Panc1 (cell line): ENCODE data around the gene FBXO17. TPM values are rescaled to one million over a fixed set of nuclear protein-coding genes. Genes with fewer than 3 reads are reported as not detected.
A peak's percentile ranks its signal among the peaks of the same experiment; 100 is the strongest.
"Not testable (repeated sequence)": the region's sequence is repeated elsewhere in the genome, so short reads cannot be mapped to it uniquely, and the experiment has no call there.

Experiments used
- ATAC-seq: fragments of 200-7000 bp; cut with Tn5 transposase; 2 replicates; pipeline ENCODE4 v1.9.1; 2020; ENCODE audit warnings: mild to moderate bottlenecking, moderate library complexity
- BruUV-seq: library from RNA; stranded (reverse); fragments of 400-500 nt; replicated peaks from 2 replicates; lab custom pipeline; 2021; lab: Mats Ljungman, UMichigan
- CTCF ChIA-PET: fragments of 300-600 bp; sonication (Branson Sonifier 250); formaldehyde crosslinking; loops from one replicate; lab custom pipeline; 2022; ENCODE audit warnings: antibody characterized with exemption; lab: Charles Lee
- POLR2A ChIA-PET: fragments of 300-600 bp; sonication (Branson Sonifier 250); formaldehyde crosslinking; loops from one replicate; lab custom pipeline; 2022; ENCODE audit warnings: antibody characterized with exemption; lab: Charles Lee
- DNase-seq: peaks from one replicate; pipeline ENCODE4 v3.0.0-alpha.2; 2010; ENCODE audit warnings: low read depth, low spot score
- H3K27ac ChIP-seq: 2 replicates; pipeline ENCODE4 v1.5.1; 2011; ENCODE audit warnings: mild to moderate bottlenecking, low read length, inconsistent platforms
- H3K27me3 ChIP-seq: fragments of 200-500 bp; sonication (Bioruptor generic); 2 replicates; pipeline ENCODE4 v1.6.0; 2014; ENCODE audit warnings: low read length, inconsistent platforms; ENCODE audit not compliant: control insufficient read depth, insufficient read depth
- H3K36me3 ChIP-seq: fragments of 200-500 bp; sonication (Bioruptor generic); 2 replicates; pipeline ENCODE4 v1.5.1; 2014; ENCODE audit warnings: inconsistent platforms, mild to moderate bottlenecking, low read length, moderate library complexity; ENCODE audit not compliant: control insufficient read depth, insufficient read depth
- H3K4me1 ChIP-seq: 2 replicates; pipeline ENCODE4 v1.5.1; 2011; ENCODE audit warnings: inconsistent platforms, mild to moderate bottlenecking, low read length, moderate library complexity; ENCODE audit not compliant: control insufficient read depth, insufficient read depth
- H3K4me3 ChIP-seq, 2 experiments: 2 replicates each; pipeline ENCODE4 v1.5.1; 2011 to 2012; ENCODE audit warnings: low read depth in 2 of 2, low read length in 2 of 2, mild to moderate bottlenecking in 2 of 2, inconsistent platforms in 1 of 2, moderate library complexity in 1 of 2
- H3K9me3 ChIP-seq: fragments of 200-500 bp; sonication (Bioruptor generic); 2 replicates; pipeline ENCODE4 v1.5.1; 2014; ENCODE audit warnings: low read depth, mild to moderate bottlenecking, inconsistent platforms, low read length, moderate library complexity; ENCODE audit not compliant: control insufficient read depth, insufficient read depth
- POLR2AphosphoS5 ChIP-seq: IDR thresholded peaks from 2 replicates; pipeline ENCODE4 v1.6.1; 2012; ENCODE audit warnings: mild to moderate bottlenecking, low read depth, low read length, moderate library complexity
- SIN3A ChIP-seq: IDR thresholded peaks from 2 replicates; pipeline ENCODE4 v1.6.1; 2012; ENCODE audit warnings: low read depth, mild to moderate bottlenecking, low read length, moderate library complexity, borderline replicate concordance; ENCODE audit not compliant: insufficient read depth
- TCF7L2 ChIP-seq: IDR thresholded peaks from 2 replicates; pipeline ENCODE4 v1.6.1; 2011; ENCODE audit warnings: mild to moderate bottlenecking, low read depth, low read length, inconsistent platforms
- in situ Hi-C: cut with HindIII; loops from 2 replicates; pipeline ENCODE4 v1.10.0; 2016; ENCODE audit warnings: low sequenced_read_pairs, low pct_unique_long_range_greater_than_20kb
- intact Hi-C: fragments of 100-400 bp; cut with micrococcal nuclease; formaldehyde crosslinking; loops from one replicate; pipeline ENCODE4 v1.10.0; 2022; ENCODE audit not compliant: unreplicated experiment
- total RNA-seq: library from RNA; stranded (reverse); gene quantifications from one replicate; pipeline ENCODE4 v1.2.1, GENCODE V29; 2021; ENCODE audit not compliant: unreplicated experiment
- TF ChIP-seq, protein P1 (sequence below), 2 experiments: IDR thresholded peaks; 2 replicates each; pipeline ENCODE4 v1.6.1; 2011 to 2012; ENCODE audit warnings: low read depth in 2 of 2, control low read depth in 1 of 2, low read length in 1 of 2, mild to moderate bottlenecking in 1 of 2, moderate library complexity in 1 of 2; ENCODE audit not compliant: insufficient read depth in 1 of 2

The FBXO17 gene
- total RNA-seq, 1 experiment from 2014 or later = 411 TPM

DNA sequence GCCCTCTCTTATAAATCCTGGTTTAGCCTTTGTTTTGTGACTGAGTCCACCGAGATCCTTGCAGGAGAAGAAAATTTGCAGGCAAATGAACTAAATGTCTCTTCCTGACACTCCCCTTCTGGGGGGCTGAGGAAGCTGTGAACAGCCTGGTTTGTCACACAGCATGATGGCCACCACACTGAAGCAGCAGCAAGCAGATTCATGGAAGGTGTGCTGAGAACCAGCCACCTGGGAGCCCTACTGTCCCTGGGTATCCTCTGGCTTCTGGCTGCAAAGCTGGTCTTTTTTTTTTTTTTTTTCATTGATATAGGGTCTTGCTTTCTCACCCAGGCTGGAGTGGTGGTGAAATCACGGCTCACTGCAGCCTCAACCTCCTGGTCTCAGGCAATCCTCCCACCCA, 33.6 kb downstream of the FBXO17 start:
- intact Hi-C loops (loop anchor here (10.0 kb wide), 1 partner anchor 393 kb away; the partner anchor contains the start of gene GMFG), in situ Hi-C loops (no loop called here)
- no TSS peak for BruUV-seq
- Histone ChIP-seq H3K27ac (no peak overlapping the region), H3K4me1 (no peaks in the 10 kb centered on the region), H3K36me3 (peaks cover 12% of the 10 kb centered on the region), H3K4me3 (no peak overlapping the region), H3K9me3 (no peaks in the 10 kb centered on the region), H3K27me3 (no peaks in the 10 kb centered on the region)
- no peak for DNase-seq
- CTCF ChIA-PET = interaction anchor here (0.6 to 1.5 kb wide), 4 partner anchors 14 to 201 kb away, joined by 3 to 6 read pairs (median 4); partner anchors contain the start of gene FBXO17
- POLR2A ChIA-PET = interaction anchor here (0.6 kb wide), 1 partner anchor 93 kb away, joined by 10 read pairs; no protein-coding TSS in a partner anchor
- TF ChIP-seq POLR2AphosphoS5 (peak; percentile 55; the same call in 1 of the 2 replicates), SIN3A (0 out of 2 replicates have a peak, but pooled peaks have one; percentile 76)
- TF ChIP-seq, protein P1, sequence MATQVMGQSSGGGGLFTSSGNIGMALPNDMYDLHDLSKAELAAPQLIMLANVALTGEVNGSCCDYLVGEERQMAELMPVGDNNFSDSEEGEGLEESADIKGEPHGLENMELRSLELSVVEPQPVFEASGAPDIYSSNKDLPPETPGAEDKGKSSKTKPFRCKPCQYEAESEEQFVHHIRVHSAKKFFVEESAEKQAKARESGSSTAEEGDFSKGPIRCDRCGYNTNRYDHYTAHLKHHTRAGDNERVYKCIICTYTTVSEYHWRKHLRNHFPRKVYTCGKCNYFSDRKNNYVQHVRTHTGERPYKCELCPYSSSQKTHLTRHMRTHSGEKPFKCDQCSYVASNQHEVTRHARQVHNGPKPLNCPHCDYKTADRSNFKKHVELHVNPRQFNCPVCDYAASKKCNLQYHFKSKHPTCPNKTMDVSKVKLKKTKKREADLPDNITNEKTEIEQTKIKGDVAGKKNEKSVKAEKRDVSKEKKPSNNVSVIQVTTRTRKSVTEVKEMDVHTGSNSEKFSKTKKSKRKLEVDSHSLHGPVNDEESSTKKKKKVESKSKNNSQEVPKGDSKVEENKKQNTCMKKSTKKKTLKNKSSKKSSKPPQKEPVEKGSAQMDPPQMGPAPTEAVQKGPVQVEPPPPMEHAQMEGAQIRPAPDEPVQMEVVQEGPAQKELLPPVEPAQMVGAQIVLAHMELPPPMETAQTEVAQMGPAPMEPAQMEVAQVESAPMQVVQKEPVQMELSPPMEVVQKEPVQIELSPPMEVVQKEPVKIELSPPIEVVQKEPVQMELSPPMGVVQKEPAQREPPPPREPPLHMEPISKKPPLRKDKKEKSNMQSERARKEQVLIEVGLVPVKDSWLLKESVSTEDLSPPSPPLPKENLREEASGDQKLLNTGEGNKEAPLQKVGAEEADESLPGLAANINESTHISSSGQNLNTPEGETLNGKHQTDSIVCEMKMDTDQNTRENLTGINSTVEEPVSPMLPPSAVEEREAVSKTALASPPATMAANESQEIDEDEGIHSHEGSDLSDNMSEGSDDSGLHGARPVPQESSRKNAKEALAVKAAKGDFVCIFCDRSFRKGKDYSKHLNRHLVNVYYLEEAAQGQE (IDR thresholded peaks at IDR 0.05; ENCODE audit: insufficient read depth in 1 of 2, low read depth in 2 of 2, low read length in 1 of 2) = no peak
- ATAC-seq = peak; percentile 0; the same call in 1 of the 2 replicates

DNA sequence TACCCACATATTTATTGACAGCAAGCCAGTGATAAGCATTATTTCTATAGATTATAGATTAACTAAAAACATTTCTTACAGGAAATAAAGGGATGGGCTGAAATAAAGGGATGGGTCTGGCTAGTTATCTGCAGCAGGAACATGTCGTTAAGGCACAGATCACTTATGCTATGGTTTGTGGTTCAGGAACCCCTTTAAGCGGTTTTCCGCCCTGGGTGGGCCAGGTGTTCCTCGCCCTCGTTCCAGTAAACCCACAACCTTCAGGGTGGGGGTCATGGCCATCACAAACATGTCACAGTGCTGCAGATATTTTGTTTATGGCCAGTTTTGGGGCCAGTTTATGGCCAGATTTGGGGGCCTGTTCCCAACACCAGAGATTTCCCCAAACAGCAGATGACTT, 34.1 kb downstream of the FBXO17 start:
- TF ChIP-seq POLR2AphosphoS5 = peak; percentile 20
- H3K9me3 ChIP-seq, H3K27me3 ChIP-seq, H3K27ac ChIP-seq, H3K36me3 ChIP-seq, H3K4me3 ChIP-seq, in situ Hi-C loops, H3K4me1 ChIP-seq, ATAC-seq, DNase-seq: not testable (repeated sequence)
- POLR2A ChIA-PET = interaction anchor here (0.6 to 1.5 kb wide), 3 partner anchors 11 to 294 kb away, joined by 3 to 5 read pairs (median 4); partner anchors contain the start of genes ACTN4, MRPS12 and SARS2
- BruUV-seq = TSS peak; percentile 45
- CTCF ChIA-PET = interaction anchor here (0.6 to 1.5 kb wide), 3 partner anchors 15 to 96 kb away, joined by 3 to 6 read pairs (median 3); partner anchors contain the start of gene FBXO17
- intact Hi-C loops = loop anchor here (10.0 kb wide), 1 partner anchor 393 kb away; the partner anchor contains the start of gene GMFG

DNA sequence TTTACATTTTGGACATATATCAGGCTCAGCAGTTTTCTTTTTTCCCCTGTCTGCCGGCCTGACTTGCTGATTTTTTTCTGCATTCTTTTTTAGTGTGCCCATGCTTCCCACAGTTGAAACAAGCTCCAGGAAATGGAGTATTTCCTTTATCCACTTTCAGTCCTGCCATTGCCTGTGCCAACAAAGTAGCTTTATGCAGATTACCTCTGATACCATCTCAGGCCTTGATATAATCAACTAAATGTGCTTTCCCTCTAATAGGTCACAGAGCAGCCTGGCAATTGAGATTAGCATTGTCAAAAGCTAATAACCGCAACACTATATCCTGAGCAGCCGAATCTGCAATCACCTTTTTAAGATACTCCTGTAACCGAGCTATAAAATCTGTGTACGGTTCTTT, 35.6 kb downstream of the FBXO17 start:
- intact Hi-C loops (loop anchor here (10.0 kb wide), 4 partner anchors 285 to 425 kb away; partner anchors contain the start of gene GMFG), in situ Hi-C loops (loop anchor here (10.0 kb wide), 3 partner anchors 95 to 415 kb away; partner anchors contain the start of genes HNRNPL and LGALS7)
- no peak for ATAC-seq
- Histone ChIP-seq H3K27me3 (no peaks in the 10 kb centered on the region), H3K4me1 (no peaks in the 10 kb centered on the region), H3K36me3 (peaks cover 4% of the 10 kb centered on the region), H3K9me3 (peaks cover 2% of the 10 kb centered on the region; the same call in 1 of the 2 replicates), H3K4me3 (no peak overlapping the region), H3K27ac (no peak overlapping the region)
- no TSS peak for BruUV-seq
- TF ChIP-seq, protein P1 (IDR thresholded peaks at IDR 0.05; ENCODE audit: insufficient read depth in 1 of 2, low read depth in 2 of 2, low read length in 1 of 2) = no peak
- TF ChIP-seq SIN3A (no peak), POLR2AphosphoS5 (no peak; the same call in 1 of the 2 replicates), TCF7L2 (no peak)
- POLR2A ChIA-PET = interaction anchor here (0.6 to 1.5 kb wide), 3 partner anchors 10 to 1181 kb away, joined by 3 to 5 read pairs (median 5); partner anchors contain the start of genes MRPS12 and SARS2
- CTCF ChIA-PET = interaction anchor here (0.6 to 1.2 kb wide), 3 partner anchors 9 to 853 kb away, joined by 3 read pairs; partner anchors contain the start of genes MRPS12 and SARS2
- no peak for DNase-seq
